ENCODE results near the gene EP400. TPM values are rescaled to one million over a fixed set of nuclear protein-coding genes. Genes with fewer than 3 reads are reported as not detected.
A peak's percentile ranks its signal among the peaks of the same experiment; 100 is the strongest.

The EP400 gene
- total and polyA plus RNA-seq, 9 of the 15 experiments (the other 6 are each of a cell fraction or from before 2014, with no cell fraction given) = 4.5 to 58.0 (median 7.0) TPM

GRCh38 chr12:132130690-132131089 is 180.9 kb downstream of the EP400 start (continued):
- TF ChIP-seq DACH1 (IDR thresholded peaks at IDR 0.05; ENCODE audit: partially characterized antibody) = no peak

Small RNA genes within 50 kb of the gene (small RNA-seq; reads per million reads assigned to genes)
- not detected for gene AC131009.3
- gene AC137590.2 = not detected
- gene SNORA49 = 11.9 reads per million, percentile 96 among the genes with 10 or more reads in this experiment

Other genes with a start within 250 kb of the EP400 start
- 47.5 and 53.4 TPM in 2 replicates for gene SFSWAP, start 238.9 kb upstream of the EP400 start, total RNA-seq (2014; rRNA removed)
- 21.9 and 23.4 TPM in 2 replicates for gene SFSWAP, start 238.9 kb upstream of the EP400 start, total RNA-seq (2014; rRNA removed; fragmentation: Illumina TruSeq; extraction: Trizol)
- 31.0 and 32.6 TPM in 2 replicates for gene SFSWAP, start 238.9 kb upstream of the EP400 start, total RNA-seq (2015; rRNA removed; fragmentation: Illumina TruSeq; extraction: Trizol)
- 57.3 and 60.4 TPM in 2 replicates for gene SFSWAP, start 238.9 kb upstream of the EP400 start, total RNA-seq (2021)
- 17.4 and 33.1 TPM in 2 replicates for gene SFSWAP, start 238.9 kb upstream of the EP400 start, polyA plus RNA-seq (2011; rRNA removed)
- gene SFSWAP, start 238.9 kb upstream of the EP400 start, polyA plus RNA-seq (2014; fragmentation: Illumina TruSeq; extraction: Trizol) = 47.9 and 49.4 TPM in 2 replicates
- 1 to 10 TPM; 2.4 to 2.8 TPM for gene SFSWAP, start 238.9 kb upstream of the EP400 start, polyA plus RNA-seq (2014; fragmentation: Nextera tagmentation; extraction: Ambion mirVana)
- gene SFSWAP, start 238.9 kb upstream of the EP400 start, polyA plus RNA-seq (2014; rRNA removed) = 36.2 and 42.4 TPM in 2 replicates
- 12.7 and 17.5 TPM in 2 replicates for gene MMP17, start 121.5 kb upstream of the EP400 start, total RNA-seq (2014; rRNA removed)
- gene MMP17, start 121.5 kb upstream of the EP400 start, total RNA-seq (2014; rRNA removed; fragmentation: Illumina TruSeq; extraction: Trizol) = 0.93 and 1.1 TPM in 2 replicates
- 4.0 and 4.6 TPM in 2 replicates for gene MMP17, start 121.5 kb upstream of the EP400 start, total RNA-seq (2015; rRNA removed; fragmentation: Illumina TruSeq; extraction: Trizol)
- 18.0 and 20.1 TPM in 2 replicates for gene MMP17, start 121.5 kb upstream of the EP400 start, total RNA-seq (2021)
- 17.1 and 57.8 TPM in 2 replicates for gene MMP17, start 121.5 kb upstream of the EP400 start, polyA plus RNA-seq (2011; rRNA removed)
- gene MMP17, start 121.5 kb upstream of the EP400 start, polyA plus RNA-seq (2014; fragmentation: Illumina TruSeq; extraction: Trizol) = 5.0 and 11.6 TPM in 2 replicates
- not detected for gene MMP17, start 121.5 kb upstream of the EP400 start, polyA plus RNA-seq (2014; fragmentation: Nextera tagmentation; extraction: Ambion mirVana)
- gene MMP17, start 121.5 kb upstream of the EP400 start, polyA plus RNA-seq (2014; rRNA removed) = 21.2 and 24.1 TPM in 2 replicates
- gene ULK1, start 55.3 kb upstream of the EP400 start, total RNA-seq (2014; rRNA removed) = 4.2 and 5.6 TPM in 2 replicates
- gene ULK1, start 55.3 kb upstream of the EP400 start, total RNA-seq (2014; rRNA removed; fragmentation: Illumina TruSeq; extraction: Trizol) = 0.83 and 0.98 TPM in 2 replicates
- 2.0 and 3.6 TPM in 2 replicates for gene ULK1, start 55.3 kb upstream of the EP400 start, total RNA-seq (2015; rRNA removed; fragmentation: Illumina TruSeq; extraction: Trizol)
- 17.3 and 29.4 TPM in 2 replicates for gene ULK1, start 55.3 kb upstream of the EP400 start, total RNA-seq (2021)
- gene ULK1, start 55.3 kb upstream of the EP400 start, polyA plus RNA-seq (2011; rRNA removed) = 3.2 and 6.2 TPM in 2 replicates
- gene ULK1, start 55.3 kb upstream of the EP400 start, polyA plus RNA-seq (2014; fragmentation: Illumina TruSeq; extraction: Trizol) = 2.5 and 9.1 TPM in 2 replicates
- gene ULK1, start 55.3 kb upstream of the EP400 start, polyA plus RNA-seq (2014; fragmentation: Nextera tagmentation; extraction: Ambion mirVana) = under 1 TPM; 0.15 to 0.29 TPM
- 13.2 and 16.9 TPM in 2 replicates for gene ULK1, start 55.3 kb upstream of the EP400 start, polyA plus RNA-seq (2014; rRNA removed)
- 35.6 and 53.2 TPM in 2 replicates for gene PUS1, start 20.7 kb upstream of the EP400 start, total RNA-seq (2014; rRNA removed)
- 13.6 and 16.4 TPM in 2 replicates for gene PUS1, start 20.7 kb upstream of the EP400 start, total RNA-seq (2014; rRNA removed; fragmentation: Illumina TruSeq; extraction: Trizol)
- gene PUS1, start 20.7 kb upstream of the EP400 start, total RNA-seq (2015; rRNA removed; fragmentation: Illumina TruSeq; extraction: Trizol) = 29.7 and 30.0 TPM in 2 replicates
- 79.3 and 90.8 TPM in 2 replicates for gene PUS1, start 20.7 kb upstream of the EP400 start, total RNA-seq (2021)
- 27.9 and 36.5 TPM in 2 replicates for gene PUS1, start 20.7 kb upstream of the EP400 start, polyA plus RNA-seq (2011; rRNA removed)
- gene PUS1, start 20.7 kb upstream of the EP400 start, polyA plus RNA-seq (2014; fragmentation: Illumina TruSeq; extraction: Trizol) = 30.3 and 39.8 TPM in 2 replicates
- 1 to 10 TPM; 1.9 to 3.8 TPM for gene PUS1, start 20.7 kb upstream of the EP400 start, polyA plus RNA-seq (2014; fragmentation: Nextera tagmentation; extraction: Ambion mirVana)
- gene PUS1, start 20.7 kb upstream of the EP400 start, polyA plus RNA-seq (2014; rRNA removed) = 71.4 and 73.4 TPM in 2 replicates
- 13.1 and 17.3 TPM in 2 replicates for gene DDX51, start 194.4 kb downstream of the EP400 start, total RNA-seq (2014; rRNA removed)
- 6.3 and 8.0 TPM in 2 replicates for gene DDX51, start 194.4 kb downstream of the EP400 start, total RNA-seq (2014; rRNA removed; fragmentation: Illumina TruSeq; extraction: Trizol)
- gene DDX51, start 194.4 kb downstream of the EP400 start, total RNA-seq (2015; rRNA removed; fragmentation: Illumina TruSeq; extraction: Trizol) = 12.4 TPM in 2 replicates
- 28.9 and 35.9 TPM in 2 replicates for gene DDX51, start 194.4 kb downstream of the EP400 start, total RNA-seq (2021)
- gene DDX51, start 194.4 kb downstream of the EP400 start, polyA plus RNA-seq (2011; rRNA removed) = 11.5 and 16.8 TPM in 2 replicates
- 15.2 and 18.7 TPM in 2 replicates for gene DDX51, start 194.4 kb downstream of the EP400 start, polyA plus RNA-seq (2014; fragmentation: Illumina TruSeq; extraction: Trizol)
- gene DDX51, start 194.4 kb downstream of the EP400 start, polyA plus RNA-seq (2014; fragmentation: Nextera tagmentation; extraction: Ambion mirVana) = 1 to 10 TPM; 1.1 TPM
- gene DDX51, start 194.4 kb downstream of the EP400 start, polyA plus RNA-seq (2014; rRNA removed) = 30.2 and 30.4 TPM in 2 replicates
- 40.4 and 57.2 TPM in 2 replicates for gene NOC4L, start 194.5 kb downstream of the EP400 start, total RNA-seq (2014; rRNA removed)
- 3.2 and 4.9 TPM in 2 replicates for gene NOC4L, start 194.5 kb downstream of the EP400 start, total RNA-seq (2014; rRNA removed; fragmentation: Illumina TruSeq; extraction: Trizol)
- 20.1 and 24.6 TPM in 2 replicates for gene NOC4L, start 194.5 kb downstream of the EP400 start, total RNA-seq (2015; rRNA removed; fragmentation: Illumina TruSeq; extraction: Trizol)
- gene NOC4L, start 194.5 kb downstream of the EP400 start, total RNA-seq (2021) = 77.0 and 78.5 TPM in 2 replicates
- gene NOC4L, start 194.5 kb downstream of the EP400 start, polyA plus RNA-seq (2011; rRNA removed) = 4.4 and 8.8 TPM in 2 replicates
- gene NOC4L, start 194.5 kb downstream of the EP400 start, polyA plus RNA-seq (2014; fragmentation: Illumina TruSeq; extraction: Trizol) = 20.0 and 44.9 TPM in 2 replicates
- gene NOC4L, start 194.5 kb downstream of the EP400 start, polyA plus RNA-seq (2014; fragmentation: Nextera tagmentation; extraction: Ambion mirVana) = 1 to 10 TPM; 1.3 to 2.9 TPM
- 33.7 and 35.5 TPM in 2 replicates for gene NOC4L, start 194.5 kb downstream of the EP400 start, polyA plus RNA-seq (2014; rRNA removed)